Muscle of back (tissue), 11 donors: ENCODE results near the gene JAML. TPM values are rescaled to one million over a fixed set of nuclear protein-coding genes. Genes with fewer than 3 reads are reported as not detected.
"Not testable (repeated sequence)": the region's sequence is repeated elsewhere in the genome, so short reads cannot be mapped to it uniquely, and the experiment has no call there.

ENCODE experiments used
- DNase-seq, 3 donors: peaks; one replicate each; pipeline versions ENCODE4 v3.0.0 to v3.0.0-alpha.2; 2013
- polyA plus RNA-seq, 10 donors: library from polyadenylated mRNA; unstranded; fragments of 120-200 nt; gene quantifications; one replicate each; pipeline ENCODE4 v1.2.1, GENCODE V29; 2013; ENCODE audit not compliant: insufficient read length in 10 of 10

Gene JAML
- polyA plus RNA-seq, 10 donors = 1.4 to 6.4 (median 3.0) TPM

- peak; percentile 66 to 83 (median 77) for DNase-seq
Observed at GRCh38 chr11:118194835-118195627, 29.8 kb downstream of the JAML start.

GRCh38 chr11:118193910-118194566 lies 30.8 kb downstream of the JAML start:
- DNase-seq = no peak

- not testable (repeated sequence) for DNase-seq
Observed at GRCh38 chr11:118192817-118193216, 32.0 kb downstream of the JAML start.

GRCh38 chr11:118190942-118191506 lies 33.8 kb downstream of the JAML start:
- DNase-seq = not testable (repeated sequence)

GRCh38 chr11:118186346-118187107 lies 38.3 kb downstream of the JAML start:
- DNase-seq = no peak

GRCh38 chr11:118184784-118185579 lies 39.8 kb downstream of the JAML start:
- DNase-seq = no peak

GRCh38 chr11:118183691-118184090 lies 41.1 kb downstream of the JAML start:
- not testable (repeated sequence) for DNase-seq

GRCh38 chr11:118180300-118180703 lies 44.5 kb downstream of the JAML start:
- peak; percentile 78 to 94 (median 86) for DNase-seq

GRCh38 chr11:118176778-118177134 lies 48.1 kb downstream of the JAML start:
- no peak for DNase-seq

- DNase-seq = peak in 2 of 3 donors; percentile 58 to 80
Observed at GRCh38 chr11:118175993-118176777, 48.6 kb downstream of the JAML start, which contains the start of gene SCN2B. TSS of gene SCN2B (minus strand) at chr11:118176639. CDS start at chr11:118176431, 208 bp downstream.

- DNase-seq = no peak
Observed at GRCh38 chr11:118175031-118175992, 49.5 kb downstream of the JAML start.

- no peak for DNase-seq
Observed at GRCh38 chr11:118174006-118174567, 50.7 kb downstream of the JAML start.

GRCh38 chr11:118172356-118172755 lies 52.5 kb downstream of the JAML start:
- DNase-seq = no peak

GRCh38 chr11:118171269-118172062 lies 53.3 kb downstream of the JAML start:
- DNase-seq = peak; percentile 65 to 87 (median 81)

- no peak for DNase-seq
Observed at GRCh38 chr11:118170882-118171268, 53.9 kb downstream of the JAML start.

- DNase-seq = no peak
Observed at GRCh38 chr11:118170231-118170630, 54.6 kb downstream of the JAML start.

- DNase-seq = no peak
Observed at GRCh38 chr11:118169300-118170140, 55.3 kb downstream of the JAML start.
